Heart left ventricle (tissue), 16 donors: Measurements from ENCODE around the gene LASP1. TPM values are rescaled to one million over a fixed set of nuclear protein-coding genes. Genes with fewer than 3 reads are reported as not detected.

Experiments used
- ATAC-seq, 4 donors: fragments of 200-7000 bp; cut with Tn5 transposase; one replicate each; pipeline ENCODE4 v1.9.1; 2020 to 2022; ENCODE audit warnings: moderate library complexity in 4 of 4, mild to moderate bottlenecking in 3 of 4, moderate number of reproducible peaks in 1 of 4
- DNase-seq, 5 donors: peaks; one replicate each; pipeline ENCODE4 v3.0.0-alpha.2; 2020
- H3K27ac ChIP-seq, 12 donors: fragments of 200-600 bp; sonication (generic) in 4 of 12; one replicate each; pipeline versions ENCODE4 v1.5.0 to v1.8.0; 2016 to 2022; ENCODE audit warnings: mild to moderate bottlenecking in 2 of 12
- H3K27me3 ChIP-seq, 9 donors: fragments of 200-600 bp; sonication (generic) in 2 of 9; one replicate each; pipeline versions ENCODE4 v1.5.1 to v1.8.0; 2016 to 2022; ENCODE audit warnings: mild to moderate bottlenecking in 3 of 9
- H3K36me3 ChIP-seq, 9 donors: fragments of 200-600 bp; sonication (generic) in 2 of 9; one replicate each; pipeline versions ENCODE4 v1.5.0 to v1.8.0; 2018 to 2022; ENCODE audit warnings: mild to moderate bottlenecking in 2 of 9
- H3K4me1 ChIP-seq, 12 donors: fragments of 200-600 bp; sonication (generic) in 4 of 12; one replicate each; pipeline versions ENCODE4 v1.5.0 to v1.8.0; 2016 to 2022; ENCODE audit warnings: mild to moderate bottlenecking in 3 of 12
- H3K4me3 ChIP-seq, 12 donors: fragments of 200-600 bp; sonication (generic) in 4 of 12; one replicate each; pipeline versions ENCODE4 v1.5.0 to v1.8.0; 2017 to 2022; ENCODE audit warnings: mild to moderate bottlenecking in 9 of 12, moderate library complexity in 4 of 12
- H3K9me3 ChIP-seq, 12 donors: fragments of 200-600 bp; sonication (generic) in 4 of 12; one replicate each; pipeline versions ENCODE4 v1.5.0 to v1.8.0; 2016 to 2022; ENCODE audit warnings: mild to moderate bottlenecking in 1 of 12
- CTCF ChIP-seq, 12 donors: fragments of 200-600 bp; sonication (generic) in 4 of 12; IDR thresholded peaks; one replicate each; pipeline versions ENCODE4 v1.5.0 to v1.8.0; 2018 to 2022; ENCODE audit warnings: antibody characterized with exemption in 12 of 12, mild to moderate bottlenecking in 5 of 12
- POLR2A ChIP-seq, 2 donors: fragments of 450-650 bp; IDR thresholded peaks; one replicate each; pipeline ENCODE4 v1.6.1; 2017; ENCODE audit warnings: antibody characterized with exemption in 2 of 2, mild to moderate bottlenecking in 2 of 2, moderate library complexity in 2 of 2
- WGBS, 4 donors: extraction: QIAGEN DNeasy Blood & Tissue Kit in 2 of 4; methylation state at CpG; one replicate each; pipeline versions ENCODE4 v1.1.5 to v1.1.7; 2013 to 2018; 5-methylcytosine and 5-hydroxymethylcytosine counted together
- intact Hi-C, 10 donors: fragments of 100-400 bp; cut with DNase I; formaldehyde crosslinking; loops; one replicate each; pipeline versions ENCODE4 v1.11.1 to v1.14.2; 2022
- polyA plus RNA-seq, 2 donors: library from polyadenylated mRNA; stranded (reverse); fragments of 200-250 nt; gene quantifications; one replicate each; pipeline ENCODE4 v1.2.3, GENCODE V29; 2013
- total RNA-seq, 9 donors: library from RNA; depleted of rRNA in 2 of 9; stranded (reverse); fragments of >200 nt in 2 of 9; fragmentation: NEBNext Ultra II Directional in 3 of 9; extraction: Animal tissue kit (Norgen Biotek cat#: 25700) in 3 of 9; gene quantifications; one replicate each; pipeline versions ENCODE4 v1.1.0 to v1.2.4, GENCODE V29; 2016 to 2023
- donor health status: ischemic (EF 13 %, LVEDD 7.1; RV severe dilation, severe dysfunction).
- donor health status: healthy with polysubstance abuse.
- donor health status: DM: no; HTN: yes; CAD: no.
- donor health status: DM: no; HTN: no; CAD: no.
- donor health status: ischemic (EF 25% LVEDD 6.9; RV normal size, moderate dysfunction).
- donor health status: ischemic (EF 25% LVEDD 5.7; RV mildly dilated, moderate dysfunction).
- donor health status: healthy.
- donor health status: DM: yes; HTN: yes; CAD: no.
- donor health status: ischemic (EF 35%, LVEDD 5.7; RV mildly dilated, moderate dysfunction).
- donor health status: nonischemic (EF 11% LVEDD 7.7; RV severe dilation, severe dysfunction).
- donor health status: DM: yes; HTN: yes; CAD: no.
- donor health status: PGD.
- donor health status: ischemic (EF 29% LVEDD 5.4; RV normal size, mild dysfunction).
- donor health status: nonischemic (EF 23%, LVEDD 6.1; RV moderate dilation, normal function).

The LASP1 gene
- total and polyA plus RNA-seq, 11 donors = 18.2 to 88.2 (median 26.7) TPM

- Histone ChIP-seq H3K27ac (peak overlapping the region in 1 of 12 donors; percentile 35), H3K27me3 (no peaks in the 10 kb centered on the region), H3K9me3 (no peaks in the 10 kb centered on the region), H3K4me1 (no peaks in the 10 kb centered on the region), H3K4me3 (no peak overlapping the region), H3K36me3 (peaks cover 0 to 33% (median 30%) of the 10 kb centered on the region in 9 donors)
- TF ChIP-seq CTCF (IDR thresholded peaks at IDR 0.05) (no peak), POLR2A (IDR thresholded peaks at IDR 0.05) (no peak)
- ATAC-seq = no peak
- intact Hi-C loops = no loop called here
- peak in 1 of 5 donors; percentile 49 for DNase-seq
- WGBS, 4 donors = 64 to 84% (median 78%) methylated on average over 12 to 13 of the region's 13 CpGs
Measured at GRCh38 chr17:38844261-38844757, 25.5 kb upstream of the LASP1 start.

GRCh38 chr17:38848557-38848891 lies 21.3 kb upstream of the LASP1 start:
- TF ChIP-seq CTCF (IDR thresholded peaks at IDR 0.05) = no peak
- 93 to 100% (median 99%) methylated on average over 1 of the region's 1 CpG for WGBS, 4 donors
- Histone ChIP-seq H3K27me3 (no peaks in the 10 kb centered on the region), H3K4me3 (no peak overlapping the region), H3K36me3 (peaks cover 0 to 70% (median 65%) of the 10 kb centered on the region in 9 donors), H3K4me1 (peaks cover 9 to 29% (median 22%) of the 10 kb centered on the region in 12 donors), H3K27ac (no peak overlapping the region), H3K9me3 (no peaks in the 10 kb centered on the region)
- DNase-seq (no peak), ATAC-seq (no peak)
- intact Hi-C loops = no loop called here

- intact Hi-C loops = no loop called here
- no peaks in the 10 kb centered on the region for H3K27me3 ChIP-seq
- H3K36me3 ChIP-seq = peaks cover 0 to 70% (median 65%) of the 10 kb centered on the region in 9 donors
- peaks cover 9 to 30% (median 23%) of the 10 kb centered on the region in 12 donors for H3K4me1 ChIP-seq
- no peak overlapping the region for H3K4me3 ChIP-seq
- 78 to 84% (median 81%) methylated on average over 16 of the region's 16 CpGs for WGBS, 4 donors
- TF ChIP-seq POLR2A (IDR thresholded peaks at IDR 0.05) (no peak), CTCF (IDR thresholded peaks at IDR 0.05) (no peak)
- DNase-seq = no peak
- H3K27ac ChIP-seq = no peak overlapping the region
- H3K9me3 ChIP-seq = no peaks in the 10 kb centered on the region
- ATAC-seq = no peak
Measured at GRCh38 chr17:38848939-38849605, 20.8 kb upstream of the LASP1 start.

GRCh38 chr17:38850374-38850773 lies 19.5 kb upstream of the LASP1 start:
- WGBS, 4 donors = 76 to 77% (median 77%) methylated on average over 7 of the region's 7 CpGs
- Histone ChIP-seq H3K27ac (no peak overlapping the region), H3K27me3 (no peaks in the 10 kb centered on the region), H3K9me3 (no peaks in the 10 kb centered on the region), H3K4me3 (no peak overlapping the region), H3K4me1 (peaks cover 9 to 33% (median 26%) of the 10 kb centered on the region in 12 donors), H3K36me3 (peaks cover 0 to 70% (median 65%) of the 10 kb centered on the region in 9 donors)
- TF ChIP-seq CTCF (IDR thresholded peaks at IDR 0.05) (no peak), POLR2A (IDR thresholded peaks at IDR 0.05) (no peak)
- intact Hi-C loops = loop anchor here in 1 of 10 donors (5.0 kb wide), 1 partner anchor 98 kb away; the partner anchor contains the start of gene PSMB3
- ATAC-seq = no peak
- DNase-seq = no peak
